ENCODE measurements around the gene RBM19.
"Not testable (repeated sequence)": the region's sequence is repeated elsewhere in the genome, so short reads cannot be mapped to it uniquely, and the experiment has no call there.

RBM19 gene

DNA sequence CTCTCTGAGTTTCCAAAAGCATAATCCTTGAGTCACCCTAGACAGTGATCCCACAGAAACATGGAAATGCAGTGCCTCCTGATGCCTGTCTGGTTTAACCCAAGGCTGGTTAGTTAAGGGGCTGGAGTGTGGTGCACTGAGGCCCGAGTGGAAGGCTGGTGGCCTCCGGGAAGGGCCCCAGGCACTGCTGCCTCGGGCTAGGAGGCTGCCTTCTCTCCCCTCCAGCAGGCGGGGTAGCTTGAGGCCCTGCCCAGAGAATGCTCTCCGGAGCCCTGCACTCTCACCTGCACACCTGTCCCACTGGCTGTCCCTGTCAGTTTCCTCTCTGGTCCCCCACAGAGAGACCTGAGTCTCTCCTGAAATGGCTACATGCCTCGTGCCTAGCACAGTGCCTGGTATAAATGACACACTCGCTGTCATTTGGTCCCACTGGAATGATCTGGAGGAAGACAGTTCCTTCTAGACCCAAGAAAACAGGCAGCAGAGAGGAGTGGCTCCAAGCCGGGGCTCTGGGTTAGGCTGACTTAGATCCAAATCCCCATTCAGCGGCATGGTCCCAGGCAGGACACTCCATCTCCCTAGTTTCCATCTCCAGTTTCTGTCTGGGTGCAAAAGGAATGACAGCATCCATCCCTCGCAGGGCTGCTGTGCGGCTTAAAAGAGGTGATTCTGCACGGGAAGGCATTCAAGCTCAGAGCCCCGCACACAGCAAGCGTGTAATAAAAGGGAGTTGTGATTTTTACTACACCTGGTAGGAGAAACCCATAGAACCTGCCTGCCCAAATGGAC is 54.0 kb downstream of the RBM19 start:
- Histone ChIP-seq H3K27me3 (ENCODE audit: control insufficient read depth in 1 of 2, insufficient read depth in 2 of 2, low read length in 2 of 2) (no peaks in the 10 kb centered on the region), H3K36me3 (ENCODE audit: control insufficient read depth in 2 of 2, insufficient read depth in 2 of 2, low read length in 2 of 2) (peaks cover 40 to 52% of the 10 kb centered on the region in 2 donors), H3K4me3 (ENCODE audit: low read length in 2 of 2) (no peak overlapping the region), H3K4me1 (ENCODE audit: control insufficient read depth, insufficient read depth, low read length) (no peaks in the 10 kb centered on the region), H3K9ac (ENCODE audit: low read length in 2 of 2) (no peak overlapping the region), H3K27ac (ENCODE audit: low read length) (no peak overlapping the region), H3K9me3 (ENCODE audit: control insufficient read depth in 2 of 2, low read length in 2 of 2) (no peaks in the 10 kb centered on the region)

DNA sequence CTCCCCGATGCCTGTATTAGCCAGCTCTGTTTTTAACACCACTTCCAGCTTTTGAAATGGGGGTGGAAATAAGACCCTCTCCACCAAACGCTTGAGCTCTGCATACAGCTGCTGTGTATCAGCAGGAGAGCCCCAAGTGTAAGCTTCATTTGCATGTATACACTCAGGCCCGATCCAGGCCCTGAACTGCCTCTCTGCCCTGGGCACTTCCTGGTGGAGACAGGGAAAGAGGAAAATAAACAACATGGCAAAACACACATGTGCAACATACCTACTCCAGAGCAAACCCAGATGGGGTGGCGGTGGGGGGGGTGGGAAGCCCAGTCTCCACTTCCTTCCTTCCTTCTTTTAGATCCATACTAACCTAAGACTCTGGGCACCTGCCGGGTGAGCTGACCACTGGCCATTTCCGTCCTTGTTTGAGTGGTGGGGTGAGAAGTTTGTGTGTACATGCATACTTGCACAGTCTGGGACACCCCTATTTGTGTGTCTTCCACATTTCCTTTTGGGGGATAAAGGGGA is 55.3 kb downstream of the RBM19 start:
- H3K4me1 ChIP-seq (ENCODE audit: control insufficient read depth, insufficient read depth, low read length), result no peaks in the 10 kb centered on the region
- no peaks in the 10 kb centered on the region for H3K27me3 ChIP-seq (ENCODE audit: control insufficient read depth in 1 of 2, insufficient read depth in 2 of 2, low read length in 2 of 2)
- H3K36me3 ChIP-seq (ENCODE audit: control insufficient read depth in 2 of 2, insufficient read depth in 2 of 2, low read length in 2 of 2), result peaks cover 38 to 47% of the 10 kb centered on the region in 2 donors
- H3K9ac ChIP-seq (ENCODE audit: low read length in 2 of 2), result no peak overlapping the region
- H3K9me3 ChIP-seq (ENCODE audit: control insufficient read depth in 2 of 2, low read length in 2 of 2), result no peaks in the 10 kb centered on the region
- no peak overlapping the region for H3K27ac ChIP-seq (ENCODE audit: low read length)
- no peak overlapping the region for H3K4me3 ChIP-seq (ENCODE audit: low read length in 2 of 2)

DNA sequence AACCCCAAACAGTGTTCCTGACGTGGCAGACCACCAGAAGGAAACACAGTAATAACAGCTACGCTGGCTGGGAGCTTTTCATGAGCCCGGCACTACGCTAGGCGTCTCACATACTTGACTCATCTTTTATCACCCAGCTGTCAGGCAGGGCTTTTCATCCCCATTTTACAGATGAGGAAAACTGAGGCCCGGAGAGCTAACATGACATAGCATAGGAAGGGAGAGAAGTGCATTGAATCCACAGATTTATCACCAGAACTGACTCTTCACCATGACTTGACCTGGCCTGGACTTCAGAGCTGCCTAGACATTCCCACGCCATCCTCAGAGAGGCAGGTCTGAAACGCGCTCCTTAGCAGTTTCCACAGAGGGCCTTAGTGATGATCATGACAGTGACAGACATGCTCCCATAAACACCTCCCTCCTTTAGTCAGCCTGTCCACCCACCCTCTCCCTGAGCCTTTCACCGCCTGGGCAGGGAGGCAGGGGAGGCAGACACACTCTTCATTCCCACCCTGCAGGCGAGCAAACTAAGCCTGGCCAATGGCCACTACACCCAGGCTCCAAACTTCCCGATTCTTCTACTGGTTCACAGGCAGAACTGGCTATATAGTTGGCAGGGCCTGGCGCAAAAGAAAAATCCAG is 56.2 kb downstream of the RBM19 start:
- no peak overlapping the region for H3K4me3 ChIP-seq (ENCODE audit: low read length in 2 of 2)
- H3K36me3 ChIP-seq (ENCODE audit: control insufficient read depth in 2 of 2, insufficient read depth in 2 of 2, low read length in 2 of 2), result peaks cover 29 to 46% of the 10 kb centered on the region in 2 donors
- no peaks in the 10 kb centered on the region for H3K27me3 ChIP-seq (ENCODE audit: control insufficient read depth in 1 of 2, insufficient read depth in 2 of 2, low read length in 2 of 2)
- H3K9me3 ChIP-seq (ENCODE audit: control insufficient read depth in 2 of 2, low read length in 2 of 2), result no peaks in the 10 kb centered on the region
- no peaks in the 10 kb centered on the region for H3K4me1 ChIP-seq (ENCODE audit: control insufficient read depth, insufficient read depth, low read length)
- no peak overlapping the region for H3K27ac ChIP-seq (ENCODE audit: low read length)
- H3K9ac ChIP-seq (ENCODE audit: low read length in 2 of 2), result no peak overlapping the region

DNA sequence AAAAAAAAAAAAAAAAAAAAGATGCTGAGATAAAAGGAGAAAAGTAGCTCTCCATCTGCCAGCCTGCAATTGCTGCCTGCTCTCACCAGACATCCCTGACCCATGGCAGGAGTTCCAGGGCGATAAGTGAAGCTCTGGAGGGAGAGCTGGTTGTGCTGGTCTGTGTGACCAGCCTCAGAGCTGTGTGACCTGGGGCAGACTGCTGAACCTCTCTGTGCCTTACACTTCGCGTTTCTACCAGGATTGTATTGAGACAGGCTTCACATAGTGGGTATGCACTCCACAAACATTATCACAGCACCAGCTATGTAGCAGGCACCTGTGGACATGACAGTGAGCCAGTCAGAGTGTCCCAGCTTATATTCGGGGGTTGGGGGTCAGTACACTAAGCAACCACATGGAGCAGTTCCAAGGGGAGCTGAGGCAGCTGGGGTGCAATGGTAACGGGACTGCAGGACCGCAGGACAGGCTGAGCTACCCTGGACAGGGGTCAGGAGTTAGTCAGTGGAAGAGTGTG is 57.5 kb downstream of the RBM19 start:
- no peaks in the 10 kb centered on the region for H3K4me1 ChIP-seq (ENCODE audit: control insufficient read depth, insufficient read depth, low read length)
- H3K27ac ChIP-seq (ENCODE audit: low read length), result no peak overlapping the region
- no peak overlapping the region for H3K9ac ChIP-seq (ENCODE audit: low read length in 2 of 2)
- H3K4me3 ChIP-seq (ENCODE audit: low read length in 2 of 2), result no peak overlapping the region
- peaks cover 30 to 45% of the 10 kb centered on the region in 2 donors for H3K36me3 ChIP-seq (ENCODE audit: control insufficient read depth in 2 of 2, insufficient read depth in 2 of 2, low read length in 2 of 2)
- no peaks in the 10 kb centered on the region for H3K27me3 ChIP-seq (ENCODE audit: control insufficient read depth in 1 of 2, insufficient read depth in 2 of 2, low read length in 2 of 2)
- H3K9me3 ChIP-seq (ENCODE audit: control insufficient read depth in 2 of 2, low read length in 2 of 2), result no peaks in the 10 kb centered on the region

DNA sequence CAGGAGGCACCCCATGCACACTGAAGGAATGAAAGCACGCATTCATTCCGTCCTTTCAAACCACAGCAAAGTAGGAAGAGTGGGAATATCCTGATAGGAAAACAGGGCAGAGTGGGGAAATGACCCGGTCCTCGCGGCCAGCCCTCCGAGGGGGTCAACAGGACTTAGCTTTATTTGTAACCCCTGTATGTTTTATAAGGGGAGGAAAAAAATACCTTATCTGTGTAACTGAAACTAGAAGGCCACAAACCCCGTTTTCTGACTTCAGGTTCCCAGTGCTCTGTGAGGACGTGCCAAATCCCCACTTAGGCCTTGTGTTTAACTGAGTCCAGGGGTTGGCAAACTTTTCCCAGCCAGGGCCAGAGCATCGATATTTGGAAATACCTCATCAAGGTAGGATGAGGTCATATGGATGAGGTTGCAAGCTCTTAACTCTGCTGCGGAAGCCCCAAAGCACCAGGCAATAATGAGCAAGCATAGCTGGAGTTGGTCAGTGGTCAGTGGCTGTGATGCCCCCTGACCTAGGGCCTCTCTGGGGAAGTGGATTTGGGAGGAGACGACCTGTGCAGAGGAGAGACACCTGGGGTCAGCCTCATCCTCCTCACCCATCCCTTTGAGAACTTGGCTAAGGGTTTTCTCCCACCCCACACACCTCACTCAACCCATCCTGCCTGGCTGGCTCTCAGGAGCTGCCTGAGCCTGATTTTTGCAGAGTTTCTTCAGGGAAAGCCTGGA is 58.5 kb downstream of the RBM19 start:
- H3K27me3 ChIP-seq (ENCODE audit: control insufficient read depth in 1 of 2, insufficient read depth in 2 of 2, low read length in 2 of 2), result no peaks in the 10 kb centered on the region
- H3K27ac ChIP-seq (ENCODE audit: low read length), result no peak overlapping the region
- no peaks in the 10 kb centered on the region for H3K4me1 ChIP-seq (ENCODE audit: control insufficient read depth, insufficient read depth, low read length)
- no peaks in the 10 kb centered on the region for H3K9me3 ChIP-seq (ENCODE audit: control insufficient read depth in 2 of 2, low read length in 2 of 2)
- no peak overlapping the region for H3K4me3 ChIP-seq (ENCODE audit: low read length in 2 of 2)
- H3K36me3 ChIP-seq (ENCODE audit: control insufficient read depth in 2 of 2, insufficient read depth in 2 of 2, low read length in 2 of 2), result peaks cover 31 to 46% of the 10 kb centered on the region in 2 donors
- no peak overlapping the region for H3K9ac ChIP-seq (ENCODE audit: low read length in 2 of 2)

DNA sequence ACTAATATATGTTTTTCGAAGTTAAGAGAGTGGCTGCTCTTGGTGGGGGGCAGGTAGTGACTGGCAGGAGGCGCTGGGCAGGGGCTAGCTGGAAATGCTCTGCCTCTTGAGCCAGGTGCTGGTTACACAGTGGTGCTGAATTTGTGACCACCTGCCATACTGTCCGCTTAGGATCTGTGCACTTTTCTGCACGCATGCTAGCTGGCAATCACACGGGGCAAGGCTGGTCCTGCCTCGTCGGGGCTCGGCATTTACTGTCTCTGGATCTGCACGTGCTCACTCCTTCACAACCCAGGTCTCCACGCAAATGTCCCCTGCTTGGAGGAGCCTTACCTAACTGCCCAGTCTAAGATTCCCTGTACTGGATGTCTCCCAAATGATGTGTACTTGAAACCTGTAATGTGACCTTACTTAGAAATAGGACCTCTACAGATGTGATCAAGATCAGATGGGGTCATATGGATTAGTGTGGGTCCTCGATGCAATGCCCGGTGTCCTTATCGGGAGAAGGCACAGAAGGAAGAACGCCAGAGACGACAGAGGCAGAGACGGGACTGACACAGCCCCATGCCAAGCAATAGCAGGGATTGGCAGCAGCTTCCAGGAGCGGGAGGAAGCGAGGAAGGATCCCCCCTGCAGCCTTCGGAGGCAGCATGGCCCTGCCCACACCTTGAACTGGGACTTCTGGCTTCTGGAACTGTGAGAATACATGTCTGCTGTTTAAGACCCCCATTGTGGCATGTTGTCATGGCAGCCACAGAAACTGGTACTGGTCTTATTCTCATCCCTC is 59.5 kb downstream of the RBM19 start:
- Histone ChIP-seq H3K9ac (ENCODE audit: low read length in 2 of 2) (no peak overlapping the region), H3K27ac (ENCODE audit: low read length) (no peak overlapping the region), H3K9me3 (ENCODE audit: control insufficient read depth in 2 of 2, low read length in 2 of 2) (no peaks in the 10 kb centered on the region), H3K27me3 (ENCODE audit: control insufficient read depth in 1 of 2, insufficient read depth in 2 of 2, low read length in 2 of 2) (no peaks in the 10 kb centered on the region), H3K4me3 (ENCODE audit: low read length in 2 of 2) (no peak overlapping the region), H3K36me3 (ENCODE audit: control insufficient read depth in 2 of 2, insufficient read depth in 2 of 2, low read length in 2 of 2) (peaks cover 31 to 43% of the 10 kb centered on the region in 2 donors), H3K4me1 (ENCODE audit: control insufficient read depth, insufficient read depth, low read length) (no peaks in the 10 kb centered on the region)

DNA sequence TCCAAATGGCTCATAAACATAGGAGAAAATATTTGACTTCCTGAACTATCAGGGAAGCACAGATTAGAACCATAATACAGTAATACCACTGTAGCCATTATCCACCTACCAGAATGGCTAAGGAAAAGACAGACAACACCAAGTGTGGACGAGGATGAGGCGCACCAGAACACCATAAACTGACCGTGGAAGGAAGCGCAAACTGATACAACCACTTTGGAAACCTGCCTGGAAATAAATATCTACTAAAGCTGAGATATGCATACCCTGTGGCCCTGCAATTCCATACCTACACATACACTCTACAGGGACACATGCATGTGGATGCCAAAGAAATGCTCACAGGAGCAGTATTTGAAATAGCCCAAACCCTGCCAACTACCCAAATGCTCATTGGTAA is 60.3 kb downstream of the RBM19 start:
- H3K9me3 ChIP-seq (ENCODE audit: control insufficient read depth in 2 of 2, low read length in 2 of 2), result no peaks in the 10 kb centered on the region
- H3K27me3 ChIP-seq (ENCODE audit: control insufficient read depth in 1 of 2, insufficient read depth in 2 of 2, low read length in 2 of 2), result no peaks in the 10 kb centered on the region
- H3K27ac ChIP-seq (ENCODE audit: low read length), result no peak overlapping the region
- no peaks in the 10 kb centered on the region for H3K4me1 ChIP-seq (ENCODE audit: control insufficient read depth, insufficient read depth, low read length)
- peaks cover 29 to 38% of the 10 kb centered on the region in 2 donors for H3K36me3 ChIP-seq (ENCODE audit: control insufficient read depth in 2 of 2, insufficient read depth in 2 of 2, low read length in 2 of 2)
- H3K9ac ChIP-seq (ENCODE audit: low read length in 2 of 2), result no peak overlapping the region
- no peak overlapping the region for H3K4me3 ChIP-seq (ENCODE audit: low read length in 2 of 2)

DNA sequence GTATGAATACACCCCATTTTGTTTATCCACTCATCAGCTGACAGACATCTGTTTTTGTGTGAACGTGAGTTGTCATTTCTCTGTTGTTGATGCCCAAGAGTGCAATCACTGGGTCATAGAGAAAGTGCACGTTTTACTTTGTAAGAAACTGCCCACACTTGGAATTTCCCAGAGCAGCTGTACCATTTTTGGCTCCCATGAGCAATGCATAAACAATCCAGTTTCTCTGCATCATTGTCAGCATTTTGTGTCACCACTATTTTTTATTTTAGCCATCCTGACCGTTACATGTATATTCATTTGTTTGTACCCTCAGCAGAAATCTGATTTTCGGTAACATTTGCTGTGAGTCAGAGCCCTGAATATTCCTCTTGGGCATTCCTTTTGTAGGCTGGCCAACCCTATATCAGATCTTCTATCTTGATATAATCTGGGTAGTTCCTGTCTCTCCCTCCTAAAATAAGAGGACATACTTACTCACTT is 62.7 kb downstream of the RBM19 start:
- Histone ChIP-seq H3K9me3 (ENCODE audit: control insufficient read depth in 2 of 2, low read length in 2 of 2) (no peaks in the 10 kb centered on the region), H3K9ac (ENCODE audit: low read length in 2 of 2) (no peak overlapping the region), H3K27ac (ENCODE audit: low read length) (no peak overlapping the region), H3K36me3 (ENCODE audit: control insufficient read depth in 2 of 2, insufficient read depth in 2 of 2, low read length in 2 of 2) (peaks cover 20 to 24% of the 10 kb centered on the region in 2 donors), H3K4me3 (ENCODE audit: low read length in 2 of 2) (no peak overlapping the region), H3K4me1 (ENCODE audit: control insufficient read depth, insufficient read depth, low read length) (no peaks in the 10 kb centered on the region), H3K27me3 (ENCODE audit: control insufficient read depth in 1 of 2, insufficient read depth in 2 of 2, low read length in 2 of 2) (no peaks in the 10 kb centered on the region)

DNA sequence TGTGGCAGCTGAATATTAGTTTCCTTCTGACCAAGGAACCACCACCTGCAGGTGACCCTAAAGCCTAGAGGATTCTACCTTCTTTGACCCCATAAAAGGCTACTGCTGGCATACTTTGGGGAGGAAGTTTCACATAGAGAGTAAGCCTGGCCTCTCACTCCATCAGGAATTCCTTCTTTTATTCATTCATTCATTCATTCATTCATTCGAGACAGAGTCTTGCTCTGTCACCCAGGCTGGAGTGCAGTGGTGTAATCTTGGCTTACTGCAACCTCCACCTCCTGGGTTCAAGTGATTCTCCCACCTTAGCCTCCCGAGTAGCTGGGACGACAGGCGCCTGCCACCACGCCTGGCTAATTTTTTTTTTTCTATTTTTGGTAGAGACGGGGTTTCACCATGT is 64.8 kb downstream of the RBM19 start:
- not testable (repeated sequence) for H3K9me3 ChIP-seq (ENCODE audit: control insufficient read depth in 2 of 2, low read length in 2 of 2); H3K4me3 ChIP-seq (ENCODE audit: low read length in 2 of 2); H3K27me3 ChIP-seq (ENCODE audit: control insufficient read depth in 1 of 2, insufficient read depth in 2 of 2, low read length in 2 of 2); H3K27ac ChIP-seq (ENCODE audit: low read length); H3K4me1 ChIP-seq (ENCODE audit: control insufficient read depth, insufficient read depth, low read length); H3K9ac ChIP-seq (ENCODE audit: low read length in 2 of 2)
- peaks cover 13 to 14% of the 10 kb centered on the region in 2 donors for H3K36me3 ChIP-seq (ENCODE audit: control insufficient read depth in 2 of 2, insufficient read depth in 2 of 2, low read length in 2 of 2)

DNA sequence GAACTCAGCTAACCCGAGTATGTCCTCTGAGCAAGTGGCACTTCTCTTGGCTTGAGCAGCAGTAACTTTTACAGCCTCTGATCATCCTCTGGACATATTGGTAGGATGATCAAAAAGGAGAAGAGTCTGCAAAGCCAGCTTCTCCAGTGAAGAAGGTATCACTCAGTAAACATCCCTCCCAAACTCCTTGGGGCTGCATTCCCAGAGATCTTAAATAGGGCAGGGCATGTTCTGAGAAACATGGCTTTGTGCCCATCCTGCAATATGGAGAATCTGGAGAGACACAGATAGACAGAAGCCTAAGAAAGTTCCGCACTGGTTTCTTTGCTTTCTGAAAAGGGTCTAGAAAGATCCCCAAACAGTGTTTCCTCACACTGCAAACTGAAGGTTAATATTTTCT is 65.4 kb downstream of the RBM19 start:
- Histone ChIP-seq H3K27me3 (ENCODE audit: control insufficient read depth in 1 of 2, insufficient read depth in 2 of 2, low read length in 2 of 2) (no peaks in the 10 kb centered on the region), H3K36me3 (ENCODE audit: control insufficient read depth in 2 of 2, insufficient read depth in 2 of 2, low read length in 2 of 2) (peaks cover 13 to 14% of the 10 kb centered on the region in 2 donors), H3K9ac (ENCODE audit: low read length in 2 of 2) (no peak overlapping the region), H3K9me3 (ENCODE audit: control insufficient read depth in 2 of 2, low read length in 2 of 2) (no peaks in the 10 kb centered on the region), H3K27ac (ENCODE audit: low read length) (no peak overlapping the region), H3K4me3 (ENCODE audit: low read length in 2 of 2) (no peak overlapping the region), H3K4me1 (ENCODE audit: control insufficient read depth, insufficient read depth, low read length) (no peaks in the 10 kb centered on the region)
